RWPE2 (cell line): ENCODE results near the gene TMEM202.

ENCODE experiments used
- ATAC-seq: fragments of 200-7000 bp; cut with Tn5 transposase; 3 replicates; pipeline ENCODE4 v1.9.1; 2021; ENCODE audit warnings: low read depth
- DNase-seq: peaks from one replicate; pipeline ENCODE4 v3.0.0-alpha.2; 2020; ENCODE audit warnings: low spot score
- H3K27ac ChIP-seq: fragments of 450-650 bp; 2 replicates; pipeline ENCODE4 v1.5.1; 2017; ENCODE audit warnings: mild to moderate bottlenecking; ENCODE audit not compliant: poor library complexity, severe bottlenecking
- H3K27me3 ChIP-seq: fragments of 250-450 bp; sonication (Bioruptor Pico); 2 replicates; pipeline ENCODE4 v1.5.1; 2021; ENCODE audit warnings: mild to moderate bottlenecking, moderate library complexity; ENCODE audit not compliant: insufficient read depth, poor library complexity, severe bottlenecking
- H3K36me3 ChIP-seq: fragments of 250-450 bp; sonication (Bioruptor Pico); 2 replicates; pipeline ENCODE4 v1.5.1; 2020; ENCODE audit warnings: low read depth, mild to moderate bottlenecking, moderate library complexity
- H3K4me1 ChIP-seq: fragments of 250-450 bp; sonication (Bioruptor Pico); 2 replicates; pipeline ENCODE4 v1.5.1; 2021; ENCODE audit warnings: mild to moderate bottlenecking, moderate library complexity; ENCODE audit not compliant: insufficient read depth, poor library complexity, severe bottlenecking
- H3K4me3 ChIP-seq: fragments of 250-450 bp; sonication (Bioruptor Pico); 2 replicates; pipeline ENCODE4 v1.5.1; 2021; ENCODE audit warnings: mild to moderate bottlenecking, moderate library complexity; ENCODE audit not compliant: severe bottlenecking
- H3K9me3 ChIP-seq: fragments of 250-450 bp; sonication (Bioruptor Pico); 2 replicates; pipeline ENCODE4 v1.5.1; 2021; ENCODE audit warnings: mild to moderate bottlenecking, moderate library complexity; ENCODE audit not compliant: severe bottlenecking
- TF ChIP-seq, protein P1 (sequence below): fragments of 450-650 bp; IDR thresholded peaks from one replicate; pipeline ENCODE4 v1.5.1; 2017; ENCODE audit warnings: mild to moderate bottlenecking, moderate library complexity; ENCODE audit not compliant: poor library complexity, severe bottlenecking

The TMEM202 gene, protein sequence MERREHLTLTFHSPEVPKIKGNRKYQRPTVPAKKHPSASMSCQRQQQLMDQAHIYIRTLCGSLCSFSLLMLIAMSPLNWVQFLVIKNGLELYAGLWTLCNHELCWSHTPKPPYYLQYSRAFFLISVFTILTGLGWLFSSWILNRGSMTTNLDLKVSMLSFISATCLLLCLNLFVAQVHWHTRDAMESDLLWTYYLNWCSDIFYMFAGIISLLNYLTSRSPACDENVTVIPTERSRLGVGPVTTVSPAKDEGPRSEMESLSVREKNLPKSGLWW

DNA sequence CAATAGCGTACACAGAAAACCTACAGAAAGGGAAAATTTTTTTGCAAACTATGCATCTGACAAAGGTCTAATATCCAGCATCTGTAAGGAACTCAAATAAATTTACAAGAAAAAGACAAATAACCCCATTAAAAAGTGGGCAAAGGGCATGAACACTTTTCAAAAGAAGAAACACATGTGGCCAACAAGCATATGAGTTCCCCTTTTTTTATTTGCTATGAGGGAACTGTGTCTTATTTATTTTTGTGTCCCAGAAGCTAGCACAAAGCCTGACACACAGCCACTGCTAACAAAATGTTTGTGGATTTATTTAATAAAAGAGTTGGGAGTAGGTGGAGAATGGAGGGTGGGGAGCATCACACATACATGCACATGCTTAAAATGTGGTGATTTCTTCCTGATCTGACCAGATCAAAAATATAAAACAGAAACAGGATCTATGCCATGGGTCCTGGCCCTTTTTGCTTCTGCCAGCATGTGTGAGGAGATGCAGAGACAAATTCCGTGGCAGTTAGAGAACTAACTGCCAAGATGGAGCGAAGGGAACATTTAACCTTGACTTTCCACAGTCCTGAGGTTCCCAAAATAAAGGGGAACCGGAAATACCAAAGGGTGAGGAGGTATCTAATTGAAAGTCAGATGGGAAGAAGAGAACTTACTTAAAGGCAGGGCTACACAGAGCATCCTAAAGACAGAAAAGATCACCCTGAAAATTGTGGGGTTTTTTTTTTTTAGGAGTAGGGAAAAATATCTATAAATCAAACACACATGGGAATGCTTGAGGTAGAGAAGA lies at the start of gene TMEM202:
TSS of gene TMEM202 (plus strand) at position 510 of the 793 bp plus-strand sequence. CDS start at position 532, 22 bp downstream.
- H3K36me3 ChIP-seq: no peaks in the 10 kb centered on the region
- H3K4me1 ChIP-seq: no peaks in the 10 kb centered on the region
- DNase-seq (no peak), ATAC-seq (no peak)
- H3K27ac ChIP-seq: no peak within 1 kb of the TSS
- TF ChIP-seq, protein P1, sequence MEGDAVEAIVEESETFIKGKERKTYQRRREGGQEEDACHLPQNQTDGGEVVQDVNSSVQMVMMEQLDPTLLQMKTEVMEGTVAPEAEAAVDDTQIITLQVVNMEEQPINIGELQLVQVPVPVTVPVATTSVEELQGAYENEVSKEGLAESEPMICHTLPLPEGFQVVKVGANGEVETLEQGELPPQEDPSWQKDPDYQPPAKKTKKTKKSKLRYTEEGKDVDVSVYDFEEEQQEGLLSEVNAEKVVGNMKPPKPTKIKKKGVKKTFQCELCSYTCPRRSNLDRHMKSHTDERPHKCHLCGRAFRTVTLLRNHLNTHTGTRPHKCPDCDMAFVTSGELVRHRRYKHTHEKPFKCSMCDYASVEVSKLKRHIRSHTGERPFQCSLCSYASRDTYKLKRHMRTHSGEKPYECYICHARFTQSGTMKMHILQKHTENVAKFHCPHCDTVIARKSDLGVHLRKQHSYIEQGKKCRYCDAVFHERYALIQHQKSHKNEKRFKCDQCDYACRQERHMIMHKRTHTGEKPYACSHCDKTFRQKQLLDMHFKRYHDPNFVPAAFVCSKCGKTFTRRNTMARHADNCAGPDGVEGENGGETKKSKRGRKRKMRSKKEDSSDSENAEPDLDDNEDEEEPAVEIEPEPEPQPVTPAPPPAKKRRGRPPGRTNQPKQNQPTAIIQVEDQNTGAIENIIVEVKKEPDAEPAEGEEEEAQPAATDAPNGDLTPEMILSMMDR: no peak
- H3K27me3 ChIP-seq: peaks cover 23% of the 10 kb centered on the region
- H3K4me3 ChIP-seq: no peak within 1 kb of the TSS
- H3K9me3 ChIP-seq: no peaks in the 10 kb centered on the region

DNA sequence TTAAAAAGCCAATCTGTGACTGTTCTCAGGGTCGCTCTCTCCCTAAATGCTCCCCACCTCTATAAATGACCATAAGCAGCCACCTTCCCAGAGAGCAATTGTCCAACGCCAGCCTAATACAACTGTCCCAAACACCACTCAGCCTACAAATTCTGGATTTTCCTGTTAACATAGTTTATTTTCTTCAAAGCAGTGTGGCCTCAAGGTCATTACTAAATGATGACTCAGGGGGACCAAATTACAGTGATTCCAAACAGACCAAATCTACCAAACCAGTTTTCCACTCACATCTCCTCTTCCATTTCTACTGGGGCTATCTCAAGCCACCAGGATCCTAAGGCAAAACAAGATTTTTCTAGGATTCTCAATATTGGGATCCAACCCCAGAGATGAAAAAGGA lies 44.8 kb upstream of the TMEM202 start:
- H3K9me3 ChIP-seq: no peaks in the 10 kb centered on the region
- no peaks in the 10 kb centered on the region for H3K27me3 ChIP-seq
- no peak overlapping the region for H3K27ac ChIP-seq
- peaks cover under 1% of the 10 kb centered on the region for H3K4me1 ChIP-seq
- ATAC-seq (no peak), DNase-seq (no peak)
- no peak overlapping the region for H3K4me3 ChIP-seq
- TF ChIP-seq, protein P1: no peak
- H3K36me3 ChIP-seq: peaks cover 46% of the 10 kb centered on the region

DNA sequence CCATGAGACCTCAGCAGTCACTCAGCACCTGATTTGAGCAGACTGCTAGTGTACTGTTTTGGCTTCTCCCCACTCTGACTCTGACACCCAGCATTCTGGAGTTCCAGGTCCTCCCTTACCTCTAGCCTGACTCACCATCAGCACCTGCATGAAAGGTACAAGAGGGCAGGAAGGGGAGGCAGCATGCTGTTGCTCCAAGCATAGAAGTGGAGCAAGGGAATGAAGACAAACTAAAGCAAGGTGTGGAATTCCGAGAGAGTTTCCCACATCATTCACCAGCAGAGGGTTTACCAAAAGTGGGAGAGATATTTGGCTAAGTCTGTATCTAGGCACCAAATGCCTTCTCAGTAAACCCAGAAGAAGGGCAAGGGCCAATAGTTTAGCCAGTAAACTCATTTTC lies 43.6 kb upstream of the TMEM202 start:
- peaks cover 34% of the 10 kb centered on the region for H3K36me3 ChIP-seq
- no peak overlapping the region for H3K4me3 ChIP-seq

DNA sequence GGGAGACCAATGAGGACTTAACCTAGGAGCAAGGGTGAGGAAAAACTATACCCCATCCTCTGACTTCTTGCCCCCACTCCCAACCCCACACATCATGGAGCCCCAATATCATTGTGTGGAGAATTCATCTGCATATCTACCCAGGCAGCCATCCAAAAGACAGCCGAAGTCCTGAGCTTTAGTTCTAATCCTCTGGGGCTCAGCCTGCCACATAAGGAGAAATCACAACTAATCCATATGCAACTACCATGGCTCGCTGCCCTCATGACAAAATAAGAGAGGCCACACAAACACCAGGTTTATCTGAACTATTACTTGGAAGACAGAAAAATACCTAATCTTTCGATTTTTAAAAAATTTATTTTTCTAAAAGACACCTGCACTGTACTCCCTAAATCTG lies 40.0 kb upstream of the TMEM202 start:
- DNase-seq (no peak), ATAC-seq (no peak)
- H3K27ac ChIP-seq: no peak overlapping the region
- TF ChIP-seq, protein P1: no peak
- H3K4me3 ChIP-seq: no peak overlapping the region
- peaks cover 4% of the 10 kb centered on the region for H3K36me3 ChIP-seq
- H3K27me3 ChIP-seq: no peaks in the 10 kb centered on the region
- no peaks in the 10 kb centered on the region for H3K9me3 ChIP-seq
- H3K4me1 ChIP-seq: peaks cover 11% of the 10 kb centered on the region

More for the DNA sequence above, 43.6 kb upstream of the TMEM202 start:
- DNase-seq: no peak
- H3K27ac ChIP-seq: no peak overlapping the region
- H3K9me3 ChIP-seq: no peaks in the 10 kb centered on the region
- no peak for ATAC-seq
- H3K4me1 ChIP-seq: peaks cover 11% of the 10 kb centered on the region
- TF ChIP-seq, protein P1: no peak
- H3K27me3 ChIP-seq: no peaks in the 10 kb centered on the region
